Activated CD4-positive, alpha-beta memory T cell treated with anti-CD3 and anti-CD28 coated beads, Interleukin-2, amount 10 ng/mL, durations not matched to agents 7 days and 5 days (primary cell): ENCODE results near the gene FHL5. TPM values are rescaled to one million over a fixed set of nuclear protein-coding genes. Genes with fewer than 3 reads are reported as not detected.
"Not testable (repeated sequence)": the region's sequence is repeated elsewhere in the genome, so short reads cannot be mapped to it uniquely, and the experiment has no call there.

ENCODE experiments used
- CTCF ChIA-PET: fragments of 350-600 bp; sonication (Branson Sonifier 250); formaldehyde crosslinking; loops from one replicate; lab custom pipeline; 2021; ENCODE audit warnings: antibody characterized with exemption, inconsistent platforms; lab: Charles Lee
- POLR2A ChIA-PET: fragments of 350-600 bp; sonication (Branson Sonifier 250); formaldehyde crosslinking; loops from one replicate; lab custom pipeline; 2021; ENCODE audit warnings: antibody characterized with exemption; lab: Charles Lee
- DNase-seq: peaks from one replicate; pipeline ENCODE4 v3.0.0-alpha.2; 2020
- H3K27ac Mint-ChIP-seq: one replicate; pipeline ENCODE4 v1.8.0; 2021; ENCODE audit warnings: mild to moderate bottlenecking, mixed read lengths
- H3K27me3 Mint-ChIP-seq: one replicate; pipeline ENCODE4 v1.8.0; 2021; ENCODE audit warnings: mixed read lengths
- H3K36me3 Mint-ChIP-seq: one replicate; pipeline ENCODE4 v1.8.0; 2021; ENCODE audit warnings: low read depth, mixed read lengths
- H3K4me1 Mint-ChIP-seq: one replicate; pipeline ENCODE4 v1.8.0; 2021; ENCODE audit warnings: mixed read lengths
- H3K4me3 Mint-ChIP-seq: one replicate; pipeline ENCODE4 v1.8.0; 2021; ENCODE audit warnings: mild to moderate bottlenecking, mixed read lengths
- H3K9me3 Mint-ChIP-seq: one replicate; pipeline ENCODE4 v1.8.0; 2021; ENCODE audit warnings: mixed read lengths
- total RNA-seq, 2 experiments: library from RNA; stranded (reverse); gene quantifications; one replicate each; pipeline ENCODE4 v1.2.3, GENCODE V29; 2021

FHL5 gene
- total RNA-seq, 2 experiments from 2014 or later, result not detected

DNA sequence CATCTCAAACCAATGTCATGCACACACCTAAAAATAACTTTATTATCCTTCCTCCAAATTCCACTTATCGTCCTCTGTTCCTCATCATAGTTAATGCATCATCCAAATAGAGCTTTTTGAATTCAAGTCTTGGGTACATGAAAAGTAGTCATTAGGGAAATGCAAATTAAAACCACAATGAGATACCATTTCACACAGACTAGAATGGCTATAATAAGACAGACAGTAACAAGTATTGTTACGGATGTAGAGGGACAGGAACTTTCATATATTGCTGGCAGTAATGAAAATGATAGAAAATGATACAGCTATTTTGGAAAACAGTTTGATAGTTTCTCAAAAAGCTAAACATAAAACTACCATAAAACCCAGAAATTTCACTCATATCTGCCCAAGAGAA, 59.1 kb downstream of the FHL5 start:
- ChIA-PET CTCF (no interaction called here), POLR2A (no interaction called here)
- Mint-ChIP-seq H3K36me3 (no peaks in the 10 kb centered on the region), H3K27ac (no peak overlapping the region), H3K4me3 (no peak overlapping the region), H3K27me3 (peaks cover 24% of the 10 kb centered on the region), H3K4me1 (peaks cover 4% of the 10 kb centered on the region), H3K9me3 (no peaks in the 10 kb centered on the region)
- DNase-seq, result no peak

DNA sequence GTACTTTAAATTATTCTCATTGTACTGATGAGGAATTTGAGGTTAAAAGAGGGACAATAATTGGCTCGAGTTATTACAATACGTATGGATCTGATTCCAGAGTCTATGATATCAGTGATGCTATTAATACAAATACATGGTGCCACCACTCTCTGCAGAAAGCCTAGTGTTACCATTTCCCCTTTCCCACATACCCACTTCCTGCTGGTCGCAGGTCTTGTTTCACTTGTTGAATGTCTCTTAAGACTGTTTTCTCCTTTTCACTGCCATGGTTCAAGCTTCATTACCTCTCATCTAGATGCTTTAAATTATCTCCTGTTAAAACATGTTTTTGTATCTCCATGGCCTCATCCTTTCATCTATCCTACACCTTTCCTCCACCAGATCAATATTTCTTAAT, 62.0 kb downstream of the FHL5 start:
- Mint-ChIP-seq H3K4me3 (no peak overlapping the region), H3K27me3 (peaks cover 20% of the 10 kb centered on the region), H3K9me3 (no peaks in the 10 kb centered on the region), H3K27ac (no peak overlapping the region), H3K36me3 (no peaks in the 10 kb centered on the region), H3K4me1 (peaks cover 4% of the 10 kb centered on the region)
- no peak for DNase-seq
- ChIA-PET CTCF (interaction anchor here (1.4 to 3.6 kb wide), 2 partner anchors 433 to 434 kb away, joined by 4 to 26 read pairs; no protein-coding TSS in a partner anchor), POLR2A (no interaction called here)

DNA sequence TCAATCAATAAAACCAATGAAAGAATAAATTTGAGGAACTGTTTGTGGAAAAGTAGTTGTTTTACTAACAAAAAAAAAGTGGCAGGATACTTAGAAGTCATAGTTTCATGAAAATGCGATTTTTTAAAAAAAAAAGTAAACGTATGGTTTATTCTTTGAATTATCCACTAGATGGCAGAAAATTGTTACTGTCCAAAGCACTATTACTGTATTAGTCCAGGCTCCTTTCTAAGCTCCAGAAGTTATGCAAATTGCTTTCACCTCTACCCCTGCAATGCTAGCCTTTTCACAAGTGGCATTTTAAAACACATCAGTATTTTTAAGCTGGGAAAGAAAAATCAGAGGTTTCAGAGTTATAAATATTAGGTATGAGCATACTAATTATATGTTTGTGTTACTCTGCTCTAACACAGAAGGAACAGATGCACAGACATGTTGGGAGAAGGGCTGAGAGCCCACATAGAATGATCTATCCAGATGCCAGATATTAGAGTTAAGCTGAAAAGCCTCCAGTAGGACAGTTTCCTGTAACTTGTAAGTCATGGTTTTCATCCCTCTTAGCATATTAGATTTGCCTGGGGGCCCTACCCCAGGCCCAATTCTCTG, 63.9 kb downstream of the FHL5 start:
- CTCF ChIA-PET, result interaction anchor here (0.8 to 3.6 kb wide), 7 partner anchors 34 to 432 kb away, joined by 3 to 26 read pairs (median 3); partner anchors contain the start of genes KLHL32 and NDUFAF4
- Mint-ChIP-seq H3K36me3 (no peaks in the 10 kb centered on the region), H3K27me3 (peaks cover 15% of the 10 kb centered on the region), H3K4me3 (no peak overlapping the region), H3K4me1 (peaks cover 4% of the 10 kb centered on the region), H3K27ac (no peak overlapping the region), H3K9me3 (no peaks in the 10 kb centered on the region)
- no peak for DNase-seq
- POLR2A ChIA-PET, result no interaction called here

DNA sequence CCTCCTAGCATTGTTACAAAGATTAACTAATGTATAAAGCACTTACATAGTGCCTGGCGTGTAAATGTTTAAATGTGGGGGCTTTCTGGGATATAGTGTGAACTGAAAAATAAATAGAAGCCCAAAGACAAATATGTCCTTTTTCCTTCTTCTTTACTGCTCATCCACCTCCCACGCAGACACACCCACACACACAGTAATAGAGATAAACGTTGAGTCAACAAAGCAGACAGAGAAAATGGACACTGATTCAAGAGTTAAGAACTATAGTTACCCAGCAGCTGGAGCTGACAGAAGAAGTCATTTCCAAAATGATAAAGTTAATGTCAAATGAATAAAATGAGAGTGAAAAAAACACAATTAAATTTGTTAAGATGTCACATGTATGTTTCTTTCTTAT, 68.3 kb downstream of the FHL5 start:
- Mint-ChIP-seq H3K36me3 (no peaks in the 10 kb centered on the region), H3K27ac (no peak overlapping the region), H3K27me3 (peaks cover 4% of the 10 kb centered on the region), H3K4me1 (no peaks in the 10 kb centered on the region), H3K4me3 (no peak overlapping the region), H3K9me3 (no peaks in the 10 kb centered on the region)
- ChIA-PET POLR2A (no interaction called here), CTCF (interaction anchor here (0.9 kb wide), 1 partner anchor 428 kb away, joined by 3 read pairs; no protein-coding TSS in a partner anchor)
- no peak for DNase-seq

DNA sequence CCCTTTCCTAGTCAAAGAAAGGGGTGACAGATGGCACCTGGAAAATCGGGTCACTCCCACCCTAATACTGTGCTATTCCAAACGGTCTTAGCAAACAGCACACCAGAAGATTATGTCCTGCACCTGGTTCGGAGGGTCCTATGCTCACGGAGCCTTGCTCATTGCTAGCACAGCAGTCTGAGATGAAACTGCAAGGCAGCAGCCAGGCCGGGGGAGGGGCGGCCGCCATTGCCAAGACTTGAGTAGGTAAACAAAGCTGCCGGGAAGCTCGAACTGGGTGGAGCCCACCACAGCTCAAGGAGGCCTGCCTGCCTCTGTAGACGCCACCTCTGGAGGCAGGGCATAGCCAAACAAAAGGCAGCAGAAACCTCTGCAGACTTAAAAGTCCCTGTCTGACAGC, 75.1 kb downstream of the FHL5 start:
- CTCF ChIA-PET, H3K36me3 Mint-ChIP-seq, POLR2A ChIA-PET, H3K27ac Mint-ChIP-seq, H3K4me3 Mint-ChIP-seq, H3K4me1 Mint-ChIP-seq, H3K9me3 Mint-ChIP-seq, DNase-seq: not testable (repeated sequence)
- peaks cover 18% of the 10 kb centered on the region for H3K27me3 Mint-ChIP-seq

DNA sequence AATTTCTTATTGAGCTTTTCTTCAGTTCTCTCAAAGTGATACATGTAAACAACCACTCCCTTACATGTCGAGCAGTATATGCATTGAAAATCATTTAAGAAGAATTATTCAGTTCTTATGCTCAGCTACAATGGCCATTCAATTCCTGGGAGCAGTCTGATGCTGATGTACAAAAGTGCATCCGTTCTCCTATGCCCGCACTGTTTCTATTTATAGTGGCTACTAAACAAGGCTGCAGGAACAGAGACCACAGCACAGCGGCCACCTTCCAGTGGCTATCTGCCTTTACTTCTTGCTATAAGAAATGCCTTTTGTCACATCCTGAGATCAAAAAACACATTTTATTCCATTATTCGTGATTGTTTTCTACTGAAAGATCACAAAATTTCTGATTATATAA, 82.2 kb downstream of the FHL5 start:
- DNase-seq, result no peak
- CTCF ChIA-PET, result no interaction called here
- Mint-ChIP-seq H3K4me3 (no peak overlapping the region), H3K27me3 (peaks cover 27% of the 10 kb centered on the region), H3K9me3 (no peaks in the 10 kb centered on the region), H3K27ac (no peak overlapping the region), H3K36me3 (no peaks in the 10 kb centered on the region), H3K4me1 (no peaks in the 10 kb centered on the region)
- POLR2A ChIA-PET, result no interaction called here

DNA sequence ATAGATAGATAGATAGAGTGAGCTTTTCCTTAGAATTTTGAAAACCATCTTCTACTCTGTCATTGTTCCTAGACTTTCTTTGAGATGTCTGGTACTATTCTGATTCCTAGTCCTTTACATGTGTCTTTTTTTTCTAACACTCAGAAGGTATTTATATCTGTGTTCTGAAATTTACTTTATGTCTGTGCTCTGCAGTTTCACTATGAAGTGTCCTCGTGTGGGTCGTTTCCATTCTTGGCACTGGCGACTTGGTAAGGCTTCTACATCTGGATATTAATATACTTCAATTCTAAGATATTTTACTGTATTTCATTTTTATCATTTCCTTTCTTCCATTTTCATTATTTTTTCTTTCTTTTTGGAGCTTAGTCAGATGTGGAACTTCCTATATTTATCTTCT, 87.0 kb downstream of the FHL5 start:
- Mint-ChIP-seq H3K9me3 (no peaks in the 10 kb centered on the region), H3K4me1 (no peaks in the 10 kb centered on the region), H3K4me3 (no peak overlapping the region), H3K27ac (no peak overlapping the region), H3K36me3 (no peaks in the 10 kb centered on the region), H3K27me3 (peaks cover 27% of the 10 kb centered on the region)
- DNase-seq, result no peak
- POLR2A ChIA-PET, result no interaction called here
- CTCF ChIA-PET, result no interaction called here

DNA sequence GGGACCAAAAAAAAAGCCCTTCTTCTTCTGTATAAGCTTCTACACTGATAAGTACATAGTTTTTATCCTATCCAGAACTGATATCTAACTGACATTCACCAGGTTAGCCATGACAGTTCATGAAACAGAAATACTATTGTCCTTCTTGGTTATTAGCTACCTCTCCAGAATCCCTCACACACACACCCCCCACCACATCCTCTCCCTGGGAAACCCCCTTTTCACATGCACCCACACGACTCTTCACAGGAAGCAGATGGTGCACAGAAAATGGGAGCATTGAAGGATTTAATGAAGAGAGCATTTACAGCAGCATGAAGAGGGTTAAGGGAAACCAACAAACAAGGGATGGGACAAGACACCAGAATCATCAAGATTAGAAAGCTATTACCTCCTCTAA, 88.9 kb downstream of the FHL5 start:
- no peak for DNase-seq
- H3K27ac Mint-ChIP-seq, result no peak overlapping the region
- no peaks in the 10 kb centered on the region for H3K4me1 Mint-ChIP-seq
- no peaks in the 10 kb centered on the region for H3K9me3 Mint-ChIP-seq
- POLR2A ChIA-PET, result no interaction called here
- peaks cover 11% of the 10 kb centered on the region for H3K27me3 Mint-ChIP-seq
- CTCF ChIA-PET, result no interaction called here
- no peak overlapping the region for H3K4me3 Mint-ChIP-seq
- H3K36me3 Mint-ChIP-seq, result no peaks in the 10 kb centered on the region

DNA sequence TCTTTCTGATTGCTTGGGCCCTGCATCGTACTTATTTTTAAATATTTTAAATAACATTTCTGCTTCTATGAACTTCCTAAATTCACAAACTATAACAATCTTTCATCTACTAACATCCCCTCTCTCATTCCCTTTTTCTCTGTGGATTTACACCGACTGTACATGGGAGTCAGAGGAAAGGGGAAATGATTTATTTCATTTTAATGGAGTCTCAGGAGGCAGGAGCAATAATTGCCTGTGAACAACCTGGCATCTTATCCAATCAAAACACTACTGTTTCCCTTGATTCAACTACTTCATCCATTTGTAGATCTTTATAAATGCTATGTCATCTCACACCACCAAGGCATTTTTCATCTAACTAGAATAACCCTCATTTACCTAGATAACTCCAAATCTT, 89.6 kb downstream of the FHL5 start:
- peaks cover 10% of the 10 kb centered on the region for H3K27me3 Mint-ChIP-seq
- no peak for DNase-seq
- H3K36me3 Mint-ChIP-seq, result no peaks in the 10 kb centered on the region
- H3K4me3 Mint-ChIP-seq, result no peak overlapping the region
- ChIA-PET POLR2A (no interaction called here), CTCF (no interaction called here)
- no peak overlapping the region for H3K27ac Mint-ChIP-seq
- no peaks in the 10 kb centered on the region for H3K4me1 Mint-ChIP-seq
- H3K9me3 Mint-ChIP-seq, result no peaks in the 10 kb centered on the region

DNA sequence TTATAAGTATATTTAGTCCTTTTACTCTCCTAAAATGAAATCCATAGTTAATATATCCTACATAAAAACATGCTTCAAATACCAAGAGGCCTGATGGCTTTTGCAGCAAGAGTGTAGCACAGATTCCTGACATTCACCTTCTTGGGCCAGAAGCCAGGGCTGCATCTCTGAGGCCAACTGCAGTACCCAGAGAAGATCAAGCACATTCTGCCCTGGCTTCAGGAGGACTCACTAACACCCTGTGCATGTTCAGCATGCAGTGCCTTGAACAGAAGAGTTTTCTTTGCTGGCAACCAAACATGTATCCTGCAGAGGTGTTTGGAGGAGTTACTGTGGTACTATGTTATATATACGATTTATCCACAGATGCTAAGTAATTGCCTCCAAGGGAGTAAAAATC, 90.3 kb downstream of the FHL5 start:
- no peak for DNase-seq
- Mint-ChIP-seq H3K27me3 (peaks cover 10% of the 10 kb centered on the region), H3K4me3 (no peak overlapping the region), H3K9me3 (no peaks in the 10 kb centered on the region), H3K4me1 (no peaks in the 10 kb centered on the region), H3K27ac (no peak overlapping the region), H3K36me3 (no peaks in the 10 kb centered on the region)
- ChIA-PET CTCF (no interaction called here), POLR2A (no interaction called here)

DNA sequence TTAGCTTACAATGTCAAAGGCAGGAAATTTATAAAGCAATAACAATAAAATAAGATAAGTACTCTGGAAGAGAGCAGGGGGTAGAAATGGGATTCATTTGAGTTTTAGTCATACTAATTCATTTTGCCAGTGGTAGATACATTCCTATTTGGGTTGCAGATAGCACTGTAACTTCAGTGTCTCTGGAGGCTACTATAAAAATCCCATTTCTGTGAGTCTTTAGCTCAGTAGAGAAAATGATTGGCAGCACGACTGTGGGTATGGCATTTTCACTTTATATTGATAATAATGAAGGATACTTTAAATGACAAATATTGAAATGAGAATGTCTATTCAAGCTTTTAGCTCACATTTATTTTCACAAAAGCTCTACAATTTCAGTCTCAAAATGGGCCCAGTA, 93.6 kb downstream of the FHL5 start:
- DNase-seq, result no peak
- H3K4me1 Mint-ChIP-seq, result no peaks in the 10 kb centered on the region
- POLR2A ChIA-PET, result no interaction called here
- H3K36me3 Mint-ChIP-seq, result no peaks in the 10 kb centered on the region
- no peak overlapping the region for H3K4me3 Mint-ChIP-seq
- H3K27ac Mint-ChIP-seq, result no peak overlapping the region
- H3K9me3 Mint-ChIP-seq, result no peaks in the 10 kb centered on the region
- CTCF ChIA-PET, result no interaction called here
- peaks cover 16% of the 10 kb centered on the region for H3K27me3 Mint-ChIP-seq

DNA sequence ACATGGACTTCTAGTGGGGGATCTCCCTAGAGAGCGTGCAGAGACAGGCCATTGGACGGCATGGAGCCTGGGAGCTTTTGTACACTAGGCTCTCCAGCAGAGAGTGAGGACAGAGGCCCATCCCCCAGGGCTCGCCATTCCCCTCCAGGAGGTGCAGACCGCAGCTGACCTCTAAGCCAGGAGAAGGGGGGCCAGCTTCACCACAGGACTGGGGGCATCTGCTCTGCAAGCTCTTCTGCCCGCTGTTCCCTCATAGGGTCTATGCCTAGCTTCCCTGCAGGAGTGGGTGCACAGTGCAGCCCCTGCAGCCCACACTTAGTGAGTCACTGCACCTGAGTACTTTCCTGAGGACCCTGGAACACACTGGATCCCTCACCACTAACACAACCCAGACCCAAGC, 94.4 kb downstream of the FHL5 start:
- ChIA-PET POLR2A (no interaction called here), CTCF (no interaction called here)
- Mint-ChIP-seq H3K27me3 (peaks cover 17% of the 10 kb centered on the region), H3K4me1 (no peaks in the 10 kb centered on the region), H3K36me3 (no peaks in the 10 kb centered on the region), H3K27ac (no peak overlapping the region), H3K4me3 (no peak overlapping the region), H3K9me3 (no peaks in the 10 kb centered on the region)
- DNase-seq, result no peak

DNA sequence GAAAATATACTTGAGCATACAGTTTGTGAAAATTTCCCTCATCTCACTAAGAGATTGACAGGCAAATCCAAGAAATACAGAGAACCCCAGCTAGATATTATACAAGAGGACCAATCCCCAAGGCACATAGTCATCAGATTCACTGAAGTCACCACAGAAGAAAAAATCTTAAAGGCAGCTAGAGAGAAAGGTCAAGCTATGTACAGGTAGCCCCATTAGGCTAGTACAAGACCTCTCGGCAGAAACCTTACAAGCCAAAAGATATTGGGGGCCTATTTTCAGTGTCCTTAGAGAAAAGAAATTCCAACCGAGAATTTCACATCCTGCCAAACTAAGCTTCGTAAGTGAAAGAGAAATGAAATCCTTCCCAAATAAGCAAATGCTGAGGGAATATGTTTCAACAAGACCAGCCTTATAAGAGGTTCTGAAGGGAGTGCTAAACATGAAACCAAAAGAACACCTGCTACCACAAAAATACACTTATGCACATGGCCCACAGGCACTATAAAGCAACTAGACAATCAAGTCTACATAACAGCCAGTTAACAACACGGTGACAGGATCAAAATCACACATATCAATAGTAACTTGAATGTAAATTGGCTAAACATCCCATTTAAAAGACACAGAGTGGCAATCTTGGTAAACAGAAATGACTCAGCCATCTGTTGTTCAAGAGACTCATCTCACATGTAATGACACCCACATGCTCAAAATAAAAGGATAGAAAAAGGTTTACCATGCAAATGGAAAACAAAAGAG, 96.3 kb downstream of the FHL5 start:
- peaks cover 16% of the 10 kb centered on the region for H3K27me3 Mint-ChIP-seq
- CTCF ChIA-PET, result no interaction called here
- POLR2A ChIA-PET, result no interaction called here
- H3K4me1 Mint-ChIP-seq, result no peaks in the 10 kb centered on the region
- DNase-seq, result no peak
- no peak overlapping the region for H3K27ac Mint-ChIP-seq
- no peak overlapping the region for H3K4me3 Mint-ChIP-seq
- H3K36me3 Mint-ChIP-seq, result no peaks in the 10 kb centered on the region
- H3K9me3 Mint-ChIP-seq, result no peaks in the 10 kb centered on the region
